CD4-positive, alpha-beta T cell treated with Interleukin-17A for 1 hour (primary cell): Measurements from ENCODE around the gene BHLHE40.
"Not testable (repeated sequence)": the region's sequence is repeated elsewhere in the genome, so short reads cannot be mapped to it uniquely, and the experiment has no call there.

ENCODE experiments used
- DNase-seq: peaks from one replicate; pipeline ENCODE4 v3.0.0-alpha.2; 2020

The BHLHE40 gene

GRCh38 chr3:4979428-4980228, at the start of gene BHLHE40:
Gene BHLHE40 (plus strand): TSS chr3:4979437. CDS start chr3:4979719, 282 bp downstream.
- DNase-seq: no peak

GRCh38 chr3:4930501-4930900, 48.7 kb upstream of the BHLHE40 start:
- no peak for DNase-seq

DNA sequence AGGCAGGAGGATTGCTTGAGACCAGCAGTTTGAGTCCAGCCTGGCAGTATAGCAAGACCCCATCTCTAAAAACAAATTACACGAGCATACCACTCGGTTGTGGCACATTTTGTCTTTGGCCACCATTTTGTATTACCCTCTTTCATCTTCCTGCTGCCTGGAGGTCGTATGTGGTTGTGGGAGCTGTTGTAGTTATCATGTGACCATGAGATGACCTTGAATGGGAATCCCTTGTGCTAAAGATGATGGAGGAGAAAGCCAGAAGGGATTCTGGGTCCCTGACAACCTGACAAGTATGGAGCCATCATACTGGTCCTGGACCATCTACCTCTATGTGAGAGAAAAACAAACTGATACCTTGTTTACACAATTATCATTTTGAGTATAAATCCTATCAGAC, 45.2 kb upstream of the BHLHE40 start:
- no peak for DNase-seq

- no peak for DNase-seq
Measured at GRCh38 chr3:4935347-4935746, 43.9 kb upstream of the BHLHE40 start.

DNA sequence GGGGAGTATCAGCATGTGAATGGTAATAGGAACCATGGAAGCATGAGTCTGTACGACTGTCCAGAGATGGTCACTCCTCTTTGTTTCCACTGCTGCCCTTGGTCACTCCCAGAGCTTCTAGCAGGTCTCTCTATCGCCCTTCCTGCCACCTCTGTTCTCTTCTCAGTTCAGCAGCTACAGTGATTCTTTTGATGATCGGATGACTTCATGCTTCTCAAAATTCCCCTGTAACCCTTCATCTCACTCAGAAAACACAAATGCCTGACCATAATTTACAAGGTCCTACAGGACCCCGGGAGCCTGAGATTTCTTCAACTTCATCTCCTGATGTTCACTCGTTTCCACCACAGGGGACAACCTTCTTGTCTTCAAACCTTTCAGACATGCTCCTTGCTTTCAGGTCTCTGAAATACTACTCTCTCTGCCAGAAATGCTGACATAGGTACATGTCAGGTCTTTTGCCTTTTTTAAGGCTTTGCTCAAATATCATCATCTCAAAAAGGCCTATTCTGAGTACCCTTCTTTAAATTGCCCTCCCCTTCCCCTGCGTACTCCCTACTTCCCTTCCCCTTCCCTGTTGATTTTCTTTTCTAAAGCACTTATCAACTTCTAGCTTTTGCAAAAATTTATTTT, 42.1 kb upstream of the BHLHE40 start:
- DNase-seq: no peak

DNA sequence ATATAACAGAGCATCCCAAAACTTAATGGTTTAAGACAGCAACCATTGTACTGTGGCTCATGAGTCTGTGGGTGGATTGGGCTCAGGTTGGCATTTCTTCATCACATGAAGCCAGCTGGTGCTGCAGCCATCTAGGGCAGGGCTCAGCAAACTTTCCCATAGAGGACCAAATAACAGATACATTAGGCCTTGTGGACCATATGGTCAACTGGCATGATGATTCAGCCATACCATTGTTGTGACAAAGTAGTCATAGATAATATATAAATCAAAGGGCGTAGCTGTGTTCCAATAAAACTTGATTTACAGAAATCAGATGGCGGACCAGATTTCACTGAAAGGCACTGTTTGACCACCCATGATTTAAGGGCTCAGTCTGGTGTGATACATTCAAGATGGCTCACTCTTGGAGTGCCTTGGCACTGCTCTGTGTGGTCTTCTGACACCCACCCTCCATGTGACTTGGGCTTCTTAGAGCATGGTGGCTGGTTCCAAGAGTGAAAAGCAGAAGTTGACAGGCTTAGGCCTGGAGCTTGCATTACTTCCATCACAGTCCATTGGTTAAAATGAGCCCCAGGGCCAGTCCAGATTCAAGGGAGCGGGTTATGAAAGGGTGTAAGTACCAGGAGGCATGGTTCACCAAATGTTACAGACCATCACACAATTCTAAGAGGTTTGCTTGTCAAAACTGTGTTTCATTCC, 40.8 kb upstream of the BHLHE40 start:
- DNase-seq: no peak

- no peak for DNase-seq
Measured at GRCh38 chr3:4939276-4939675, 40.0 kb upstream of the BHLHE40 start.

DNA sequence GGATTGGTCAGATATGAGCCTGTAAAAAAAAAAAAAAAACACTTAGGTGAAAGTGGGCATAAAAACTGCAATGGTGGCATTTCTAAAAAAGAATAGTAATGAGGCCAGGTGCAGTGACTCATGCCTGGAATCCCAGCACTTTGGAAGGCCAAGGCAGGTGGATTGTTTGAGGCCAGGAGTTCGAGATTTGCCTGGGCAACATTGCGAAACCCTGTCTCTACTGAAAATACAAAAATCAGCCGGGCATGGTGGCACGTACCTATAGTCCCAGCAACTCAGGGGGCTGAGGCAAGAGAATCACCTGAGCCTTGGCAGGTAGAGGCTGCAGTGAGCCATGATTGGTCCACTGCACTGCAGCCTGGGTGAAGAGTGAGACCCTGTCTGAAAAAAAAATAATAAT, 38.3 kb upstream of the BHLHE40 start:
- DNase-seq: no peak

DNA sequence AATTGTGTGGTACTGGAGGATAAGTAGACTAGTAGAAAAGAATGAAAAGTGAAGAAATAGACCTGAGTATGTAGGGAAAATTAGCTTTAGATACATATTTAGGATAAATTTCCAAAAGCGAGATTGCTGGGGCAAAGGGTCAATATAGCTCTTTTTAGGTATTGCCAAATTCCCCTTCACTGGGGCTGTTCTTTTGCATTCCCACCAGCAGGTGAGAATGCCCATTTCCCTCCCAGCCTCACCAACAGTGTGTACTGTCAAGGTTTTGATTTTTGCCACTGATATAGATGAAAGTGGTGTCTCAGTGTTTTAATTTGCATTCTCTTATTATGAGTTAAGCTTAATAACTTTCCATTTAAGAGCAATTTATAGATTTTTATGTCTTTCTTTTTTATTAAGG, 35.7 kb upstream of the BHLHE40 start:
- no peak for DNase-seq

DNA sequence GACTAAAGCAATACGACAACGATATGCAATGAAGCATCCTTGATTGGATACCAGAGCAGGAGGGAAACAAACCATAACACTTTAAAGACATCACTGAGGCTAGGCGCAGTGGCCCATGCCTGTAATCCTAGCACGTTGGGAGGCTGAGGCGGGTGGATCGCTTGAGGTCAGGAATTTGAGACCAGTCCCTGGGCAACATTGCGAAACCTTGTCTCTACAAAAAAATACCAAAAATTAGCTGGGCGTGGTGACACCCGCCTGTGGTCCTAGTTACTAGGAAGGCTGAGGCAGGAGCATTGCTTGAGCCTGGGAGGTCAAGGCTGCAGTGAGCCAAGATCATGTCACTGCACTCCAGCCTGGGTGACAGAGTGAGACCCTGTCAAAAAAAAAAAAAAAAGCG, 33.9 kb upstream of the BHLHE40 start:
- DNase-seq: no peak

- DNase-seq: no peak
Measured at GRCh38 chr3:4947028-4947427, 32.2 kb upstream of the BHLHE40 start.

- no peak for DNase-seq
Measured at GRCh38 chr3:4948395-4948794, 30.8 kb upstream of the BHLHE40 start.

DNA sequence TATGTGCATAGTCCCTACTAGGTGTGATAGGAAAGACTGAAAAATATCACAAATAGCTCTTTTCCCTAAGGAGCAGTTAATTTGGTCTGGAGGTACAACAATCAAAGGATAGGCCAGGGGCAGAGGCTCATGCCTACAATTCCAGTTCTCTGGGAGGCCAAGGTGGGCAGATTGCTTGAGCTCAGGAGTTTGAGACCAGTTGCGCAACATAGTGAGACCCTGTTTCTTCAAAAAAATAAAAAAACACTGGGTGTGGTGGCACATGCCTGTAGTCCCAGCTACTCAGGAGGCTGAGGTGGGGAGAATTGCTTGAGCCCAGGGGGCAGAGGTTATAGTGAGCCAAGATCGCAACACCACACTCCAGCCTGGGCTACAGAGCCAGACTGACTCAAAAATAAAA, 30.2 kb upstream of the BHLHE40 start:
- DNase-seq: no peak

DNA sequence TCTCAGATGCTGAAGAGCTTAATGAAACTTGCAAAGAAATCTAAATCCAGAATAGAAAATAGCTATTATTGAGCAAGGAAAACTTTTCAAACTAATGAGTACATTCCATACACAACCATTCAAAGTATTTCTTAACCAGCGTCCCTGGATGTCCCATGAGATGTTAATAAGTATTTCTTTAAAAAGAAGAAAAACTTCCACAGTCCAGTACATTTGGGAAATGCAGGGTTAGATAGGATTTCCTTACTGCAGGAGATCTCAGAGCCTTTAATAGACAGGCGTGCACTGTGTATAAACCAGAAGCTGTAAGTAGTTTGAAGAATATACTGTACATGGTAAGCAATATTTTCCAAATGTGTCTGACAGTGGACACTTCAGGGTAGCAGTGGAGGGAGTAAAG, 29.6 kb upstream of the BHLHE40 start:
- no peak for DNase-seq

DNA sequence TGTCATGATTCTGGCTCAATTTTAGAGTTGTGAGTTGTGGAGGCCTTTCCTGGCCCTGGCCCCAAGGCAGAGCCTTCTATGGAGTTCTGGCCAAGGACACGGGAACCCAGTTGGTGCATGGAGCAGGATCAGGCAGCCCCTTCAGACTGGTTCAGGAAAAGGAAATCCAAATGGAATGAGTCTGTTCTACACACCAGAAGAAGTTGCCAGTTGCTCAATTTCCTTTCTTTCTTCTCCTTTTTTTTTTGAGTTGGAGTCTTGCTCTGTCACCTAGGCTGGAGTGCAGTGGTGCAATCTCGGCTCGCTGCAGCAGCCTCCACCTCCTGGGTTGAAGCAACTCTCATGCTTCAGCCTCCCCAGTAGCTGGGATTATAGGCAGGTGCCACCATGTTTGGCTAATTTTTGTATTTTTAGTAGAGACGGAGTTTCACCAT, 28.9 kb upstream of the BHLHE40 start:
- no peak for DNase-seq

GRCh38 chr3:4950948-4951347, 28.3 kb upstream of the BHLHE40 start:
- DNase-seq: no peak

DNA sequence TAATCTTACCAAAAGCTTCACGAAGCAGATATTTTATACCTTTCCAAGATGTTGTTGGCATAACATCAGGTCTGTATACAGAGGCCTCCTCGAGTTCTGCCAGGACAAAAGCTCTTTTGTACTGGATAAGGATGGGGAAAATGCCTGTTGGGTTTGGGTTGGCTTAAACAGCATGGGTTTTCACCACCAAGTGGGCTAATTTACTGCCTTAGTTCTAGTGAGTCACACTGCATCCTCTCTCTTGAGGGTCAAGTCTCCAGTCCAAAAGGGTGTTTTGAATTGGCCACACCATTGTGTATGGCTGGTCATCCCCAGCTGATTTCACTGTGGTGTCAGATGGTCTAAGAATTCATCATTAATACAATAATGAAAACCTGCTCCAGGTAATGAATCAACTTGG, 26.1 kb upstream of the BHLHE40 start:
- no peak for DNase-seq

GRCh38 chr3:4954256-4955000, 24.8 kb upstream of the BHLHE40 start:
- no peak for DNase-seq

- DNase-seq: no peak
Measured at GRCh38 chr3:4956099-4956498, 23.1 kb upstream of the BHLHE40 start.

- DNase-seq: no peak
Measured at GRCh38 chr3:4956738-4957137, 22.5 kb upstream of the BHLHE40 start.

- no peak for DNase-seq
Measured at GRCh38 chr3:4957978-4958377, 21.3 kb upstream of the BHLHE40 start.

DNA sequence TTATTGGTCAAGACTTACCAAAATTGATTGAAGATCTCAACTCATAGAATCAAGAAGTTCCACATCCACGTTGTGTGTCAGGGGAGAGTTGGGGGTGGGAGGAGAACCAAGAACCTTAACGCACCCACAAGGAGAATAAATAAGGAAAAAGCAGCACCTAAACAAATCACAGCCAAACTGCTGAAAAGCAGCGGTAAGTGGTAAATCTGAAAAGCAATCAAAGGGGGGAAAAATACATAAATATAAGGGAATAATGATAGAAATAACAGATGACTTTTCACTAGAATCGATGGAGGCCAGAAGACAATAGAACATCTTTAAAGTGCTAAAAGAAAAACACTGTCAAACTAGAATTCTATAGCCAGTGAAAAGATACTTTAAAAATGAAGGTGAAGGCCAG, 20.1 kb upstream of the BHLHE40 start:
- no peak for DNase-seq

DNA sequence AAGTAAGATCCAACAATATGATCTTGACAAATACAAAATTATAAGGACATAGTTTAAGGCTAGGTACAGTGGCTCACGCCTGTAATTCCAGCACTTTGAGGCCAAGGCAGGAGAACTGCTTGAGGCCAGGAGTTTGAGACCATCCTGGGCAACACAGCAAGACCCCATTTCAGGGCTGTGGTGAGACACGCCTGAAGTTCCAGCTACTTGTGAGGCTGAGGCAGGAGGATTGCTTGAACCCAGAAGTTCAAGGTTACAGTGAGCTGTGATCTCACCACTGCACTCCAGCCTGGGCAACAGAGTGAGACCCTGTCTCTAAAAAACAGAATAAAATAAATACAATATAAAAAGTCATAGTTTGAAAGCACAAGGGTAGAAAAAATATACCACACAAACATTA, 17.4 kb upstream of the BHLHE40 start:
- not testable (repeated sequence) for DNase-seq
